Sigmoid colon (tissue), 4 donors: ENCODE data around the gene FILIP1L.
A peak's percentile ranks its signal among the peaks of the same experiment; 100 is the strongest.

Experiments used
- EP300 ChIP-seq, 4 donors: sonication (generic); formaldehyde crosslinking; IDR thresholded peaks; one replicate each; pipeline ENCODE4 v1.6.1; 2017; ENCODE audit warnings: antibody characterized with exemption in 4 of 4
- POLR2A ChIP-seq, 2 donors: fragments of 450-650 bp; IDR thresholded peaks; one replicate each; pipeline ENCODE4 v1.6.1; 2016; ENCODE audit warnings: antibody characterized with exemption in 2 of 2, mild to moderate bottlenecking in 2 of 2, moderate library complexity in 2 of 2
- POLR2AphosphoS5 ChIP-seq, 4 donors: sonication (generic); formaldehyde crosslinking; IDR thresholded peaks; one replicate each; pipeline ENCODE4 v1.6.1; 2017; ENCODE audit warnings: antibody characterized with exemption in 4 of 4
- TF ChIP-seq, protein P1 (sequence below), 4 experiments: fragments of 450-650 bp in 3 of 4; fragments of 200-600 bp in 1 of 4; IDR thresholded peaks; one replicate each; pipeline ENCODE4 v1.5.1; 2016 to 2019; ENCODE audit warnings: antibody characterized with exemption in 4 of 4, mild to moderate bottlenecking in 3 of 4, moderate library complexity in 2 of 4

- TF ChIP-seq, protein P1, sequence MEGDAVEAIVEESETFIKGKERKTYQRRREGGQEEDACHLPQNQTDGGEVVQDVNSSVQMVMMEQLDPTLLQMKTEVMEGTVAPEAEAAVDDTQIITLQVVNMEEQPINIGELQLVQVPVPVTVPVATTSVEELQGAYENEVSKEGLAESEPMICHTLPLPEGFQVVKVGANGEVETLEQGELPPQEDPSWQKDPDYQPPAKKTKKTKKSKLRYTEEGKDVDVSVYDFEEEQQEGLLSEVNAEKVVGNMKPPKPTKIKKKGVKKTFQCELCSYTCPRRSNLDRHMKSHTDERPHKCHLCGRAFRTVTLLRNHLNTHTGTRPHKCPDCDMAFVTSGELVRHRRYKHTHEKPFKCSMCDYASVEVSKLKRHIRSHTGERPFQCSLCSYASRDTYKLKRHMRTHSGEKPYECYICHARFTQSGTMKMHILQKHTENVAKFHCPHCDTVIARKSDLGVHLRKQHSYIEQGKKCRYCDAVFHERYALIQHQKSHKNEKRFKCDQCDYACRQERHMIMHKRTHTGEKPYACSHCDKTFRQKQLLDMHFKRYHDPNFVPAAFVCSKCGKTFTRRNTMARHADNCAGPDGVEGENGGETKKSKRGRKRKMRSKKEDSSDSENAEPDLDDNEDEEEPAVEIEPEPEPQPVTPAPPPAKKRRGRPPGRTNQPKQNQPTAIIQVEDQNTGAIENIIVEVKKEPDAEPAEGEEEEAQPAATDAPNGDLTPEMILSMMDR (IDR thresholded peaks at IDR 0.05), result peak; percentile 18 to 66 (median 56)
- TF ChIP-seq POLR2A (IDR thresholded peaks at IDR 0.05) (no peak), POLR2AphosphoS5 (IDR thresholded peaks at IDR 0.05) (no peak), EP300 (IDR thresholded peaks at IDR 0.05) (no peak)
These were observed 306.0 kb downstream of the FILIP1L start for GRCh38 chr3:99808163-99808794.
